Panc1 (cell line): ENCODE data around the gene LRRC74B. TPM values are rescaled to one million over a fixed set of nuclear protein-coding genes. Genes with fewer than 3 reads are reported as not detected.

Experiments
- ATAC-seq: fragments of 200-7000 bp; cut with Tn5 transposase; 2 replicates; pipeline ENCODE4 v1.9.1; 2020; ENCODE audit warnings: mild to moderate bottlenecking, moderate library complexity
- BruUV-seq: library from RNA; stranded (reverse); fragments of 400-500 nt; replicated peaks from 2 replicates; lab custom pipeline; 2021; lab: Mats Ljungman, UMichigan
- CTCF ChIA-PET: fragments of 300-600 bp; sonication (Branson Sonifier 250); formaldehyde crosslinking; loops from one replicate; lab custom pipeline; 2022; ENCODE audit warnings: antibody characterized with exemption; lab: Charles Lee
- POLR2A ChIA-PET: fragments of 300-600 bp; sonication (Branson Sonifier 250); formaldehyde crosslinking; loops from one replicate; lab custom pipeline; 2022; ENCODE audit warnings: antibody characterized with exemption; lab: Charles Lee
- DNase-seq: peaks from one replicate; pipeline ENCODE4 v3.0.0-alpha.2; 2010; ENCODE audit warnings: low read depth, low spot score
- H3K27ac ChIP-seq: 2 replicates; pipeline ENCODE4 v1.5.1; 2011; ENCODE audit warnings: mild to moderate bottlenecking, low read length, inconsistent platforms
- H3K27me3 ChIP-seq: fragments of 200-500 bp; sonication (Bioruptor generic); 2 replicates; pipeline ENCODE4 v1.6.0; 2014; ENCODE audit warnings: low read length, inconsistent platforms; ENCODE audit not compliant: control insufficient read depth, insufficient read depth
- H3K36me3 ChIP-seq: fragments of 200-500 bp; sonication (Bioruptor generic); 2 replicates; pipeline ENCODE4 v1.5.1; 2014; ENCODE audit warnings: inconsistent platforms, mild to moderate bottlenecking, low read length, moderate library complexity; ENCODE audit not compliant: control insufficient read depth, insufficient read depth
- H3K4me1 ChIP-seq: 2 replicates; pipeline ENCODE4 v1.5.1; 2011; ENCODE audit warnings: inconsistent platforms, mild to moderate bottlenecking, low read length, moderate library complexity; ENCODE audit not compliant: control insufficient read depth, insufficient read depth
- H3K4me3 ChIP-seq, 2 experiments: 2 replicates each; pipeline ENCODE4 v1.5.1; 2011 to 2012; ENCODE audit warnings: low read depth in 2 of 2, low read length in 2 of 2, mild to moderate bottlenecking in 2 of 2, inconsistent platforms in 1 of 2, moderate library complexity in 1 of 2
- H3K9me3 ChIP-seq: fragments of 200-500 bp; sonication (Bioruptor generic); 2 replicates; pipeline ENCODE4 v1.5.1; 2014; ENCODE audit warnings: low read depth, mild to moderate bottlenecking, inconsistent platforms, low read length, moderate library complexity; ENCODE audit not compliant: control insufficient read depth, insufficient read depth
- POLR2AphosphoS5 ChIP-seq: IDR thresholded peaks from 2 replicates; pipeline ENCODE4 v1.6.1; 2012; ENCODE audit warnings: mild to moderate bottlenecking, low read depth, low read length, moderate library complexity
- SIN3A ChIP-seq: IDR thresholded peaks from 2 replicates; pipeline ENCODE4 v1.6.1; 2012; ENCODE audit warnings: low read depth, mild to moderate bottlenecking, low read length, moderate library complexity, borderline replicate concordance; ENCODE audit not compliant: insufficient read depth
- TCF7L2 ChIP-seq: IDR thresholded peaks from 2 replicates; pipeline ENCODE4 v1.6.1; 2011; ENCODE audit warnings: mild to moderate bottlenecking, low read depth, low read length, inconsistent platforms
- in situ Hi-C: cut with HindIII; loops from 2 replicates; pipeline ENCODE4 v1.10.0; 2016; ENCODE audit warnings: low sequenced_read_pairs, low pct_unique_long_range_greater_than_20kb
- intact Hi-C: fragments of 100-400 bp; cut with micrococcal nuclease; formaldehyde crosslinking; loops from one replicate; pipeline ENCODE4 v1.10.0; 2022; ENCODE audit not compliant: unreplicated experiment
- total RNA-seq: library from RNA; stranded (reverse); gene quantifications from one replicate; pipeline ENCODE4 v1.2.1, GENCODE V29; 2021; ENCODE audit not compliant: unreplicated experiment
- TF ChIP-seq, protein P1 (sequence below): fragments of 450-650 bp; IDR thresholded peaks from 2 replicates; pipeline ENCODE4 v1.5.1; 2017; ENCODE audit warnings: mild to moderate bottlenecking
- TF ChIP-seq, protein P2 (sequence below), 2 experiments: IDR thresholded peaks; 2 replicates each; pipeline ENCODE4 v1.6.1; 2011 to 2012; ENCODE audit warnings: low read depth in 2 of 2, control low read depth in 1 of 2, low read length in 1 of 2, mild to moderate bottlenecking in 1 of 2, moderate library complexity in 1 of 2; ENCODE audit not compliant: insufficient read depth in 1 of 2

The LRRC74B gene
- total RNA-seq, 1 experiment from 2014 or later: not detected

DNA sequence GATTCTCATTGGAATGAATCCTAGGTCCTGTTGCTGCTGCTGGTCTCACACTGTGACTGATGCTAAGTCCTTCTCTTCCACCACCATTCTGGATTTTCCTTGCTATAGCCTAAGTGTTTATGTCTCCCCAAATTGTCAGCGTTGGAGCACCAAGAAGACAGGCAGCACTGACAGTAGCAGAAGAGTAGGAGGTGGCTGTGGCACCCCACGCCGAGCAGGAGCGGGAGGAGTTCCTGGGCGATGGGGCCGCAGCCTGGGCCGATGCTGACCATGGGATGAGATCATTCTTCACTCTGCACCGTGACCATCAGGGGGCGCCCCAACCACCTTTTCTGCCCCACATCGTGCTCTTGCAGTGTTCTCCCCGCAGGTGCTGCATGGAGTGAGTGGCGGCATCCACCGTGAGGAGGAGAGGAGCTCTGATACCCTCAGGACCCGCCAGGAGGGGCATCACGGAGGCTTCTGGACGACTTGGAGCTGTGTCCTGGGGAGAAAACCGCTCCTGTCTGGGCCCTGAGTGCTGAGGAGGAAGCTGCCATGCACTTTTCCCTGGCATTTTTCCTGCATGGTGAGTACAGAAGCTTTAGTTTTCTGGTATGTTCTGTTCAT, 57.0 kb downstream of the LRRC74B start:
- ATAC-seq: peak; percentile 98
- DNase-seq: peak; percentile 41
- no TSS peak for BruUV-seq
- Histone ChIP-seq H3K27me3 (no peaks in the 10 kb centered on the region), H3K27ac (no peak overlapping the region; the same call in 1 of the 2 replicates), H3K9me3 (no peaks in the 10 kb centered on the region), H3K4me1 (no peaks in the 10 kb centered on the region), H3K36me3 (no peaks in the 10 kb centered on the region), H3K4me3 (peak overlapping the region in 1 of 2 experiments; percentile 23; a peak in 1 of 4 replicates)
- intact Hi-C loops: no loop called here
- ChIA-PET CTCF (interaction anchor here (0.6 to 0.7 kb wide), 2 partner anchors 150 to 222 kb away, joined by 3 to 4 read pairs; no protein-coding TSS in a partner anchor), POLR2A (no interaction called here)
- TF ChIP-seq SIN3A: no peak
- TF ChIP-seq, protein P1, sequence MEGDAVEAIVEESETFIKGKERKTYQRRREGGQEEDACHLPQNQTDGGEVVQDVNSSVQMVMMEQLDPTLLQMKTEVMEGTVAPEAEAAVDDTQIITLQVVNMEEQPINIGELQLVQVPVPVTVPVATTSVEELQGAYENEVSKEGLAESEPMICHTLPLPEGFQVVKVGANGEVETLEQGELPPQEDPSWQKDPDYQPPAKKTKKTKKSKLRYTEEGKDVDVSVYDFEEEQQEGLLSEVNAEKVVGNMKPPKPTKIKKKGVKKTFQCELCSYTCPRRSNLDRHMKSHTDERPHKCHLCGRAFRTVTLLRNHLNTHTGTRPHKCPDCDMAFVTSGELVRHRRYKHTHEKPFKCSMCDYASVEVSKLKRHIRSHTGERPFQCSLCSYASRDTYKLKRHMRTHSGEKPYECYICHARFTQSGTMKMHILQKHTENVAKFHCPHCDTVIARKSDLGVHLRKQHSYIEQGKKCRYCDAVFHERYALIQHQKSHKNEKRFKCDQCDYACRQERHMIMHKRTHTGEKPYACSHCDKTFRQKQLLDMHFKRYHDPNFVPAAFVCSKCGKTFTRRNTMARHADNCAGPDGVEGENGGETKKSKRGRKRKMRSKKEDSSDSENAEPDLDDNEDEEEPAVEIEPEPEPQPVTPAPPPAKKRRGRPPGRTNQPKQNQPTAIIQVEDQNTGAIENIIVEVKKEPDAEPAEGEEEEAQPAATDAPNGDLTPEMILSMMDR: peak; percentile 90
- no peak for TF ChIP-seq TCF7L2
- in situ Hi-C loops: no loop called here

DNA sequence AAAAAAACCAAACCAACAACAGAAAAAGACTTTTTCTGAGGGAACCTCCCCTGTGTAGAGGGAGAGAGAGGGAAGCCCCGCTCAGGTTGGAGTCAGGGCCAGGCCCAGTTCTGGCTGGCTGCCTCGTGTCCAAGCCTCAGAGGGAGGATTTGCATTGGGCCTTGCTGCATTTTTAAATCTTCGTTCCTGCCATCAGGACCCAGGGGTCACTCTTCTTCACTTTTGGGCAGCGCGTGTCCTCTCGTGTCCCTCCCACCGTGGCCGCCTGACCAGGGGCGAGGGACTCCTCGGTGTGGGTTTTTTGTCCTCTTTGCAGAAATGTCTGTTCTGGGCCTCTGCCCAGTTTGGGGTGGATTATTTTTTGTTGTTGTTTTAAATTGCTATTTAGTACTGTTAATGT, 57.9 kb downstream of the LRRC74B start:
- in situ Hi-C loops: no loop called here
- ATAC-seq: no peak
- DNase-seq: no peak
- no peaks in the 10 kb centered on the region for H3K4me1 ChIP-seq
- no peaks in the 10 kb centered on the region for H3K27me3 ChIP-seq
- POLR2A ChIA-PET: no interaction called here
- no peak overlapping the region for H3K27ac ChIP-seq
- no peak for TF ChIP-seq SIN3A
- TF ChIP-seq, protein P2, sequence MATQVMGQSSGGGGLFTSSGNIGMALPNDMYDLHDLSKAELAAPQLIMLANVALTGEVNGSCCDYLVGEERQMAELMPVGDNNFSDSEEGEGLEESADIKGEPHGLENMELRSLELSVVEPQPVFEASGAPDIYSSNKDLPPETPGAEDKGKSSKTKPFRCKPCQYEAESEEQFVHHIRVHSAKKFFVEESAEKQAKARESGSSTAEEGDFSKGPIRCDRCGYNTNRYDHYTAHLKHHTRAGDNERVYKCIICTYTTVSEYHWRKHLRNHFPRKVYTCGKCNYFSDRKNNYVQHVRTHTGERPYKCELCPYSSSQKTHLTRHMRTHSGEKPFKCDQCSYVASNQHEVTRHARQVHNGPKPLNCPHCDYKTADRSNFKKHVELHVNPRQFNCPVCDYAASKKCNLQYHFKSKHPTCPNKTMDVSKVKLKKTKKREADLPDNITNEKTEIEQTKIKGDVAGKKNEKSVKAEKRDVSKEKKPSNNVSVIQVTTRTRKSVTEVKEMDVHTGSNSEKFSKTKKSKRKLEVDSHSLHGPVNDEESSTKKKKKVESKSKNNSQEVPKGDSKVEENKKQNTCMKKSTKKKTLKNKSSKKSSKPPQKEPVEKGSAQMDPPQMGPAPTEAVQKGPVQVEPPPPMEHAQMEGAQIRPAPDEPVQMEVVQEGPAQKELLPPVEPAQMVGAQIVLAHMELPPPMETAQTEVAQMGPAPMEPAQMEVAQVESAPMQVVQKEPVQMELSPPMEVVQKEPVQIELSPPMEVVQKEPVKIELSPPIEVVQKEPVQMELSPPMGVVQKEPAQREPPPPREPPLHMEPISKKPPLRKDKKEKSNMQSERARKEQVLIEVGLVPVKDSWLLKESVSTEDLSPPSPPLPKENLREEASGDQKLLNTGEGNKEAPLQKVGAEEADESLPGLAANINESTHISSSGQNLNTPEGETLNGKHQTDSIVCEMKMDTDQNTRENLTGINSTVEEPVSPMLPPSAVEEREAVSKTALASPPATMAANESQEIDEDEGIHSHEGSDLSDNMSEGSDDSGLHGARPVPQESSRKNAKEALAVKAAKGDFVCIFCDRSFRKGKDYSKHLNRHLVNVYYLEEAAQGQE (IDR thresholded peaks at IDR 0.05; ENCODE audit: insufficient read depth in 1 of 2, low read depth in 2 of 2, low read length in 1 of 2): no peak
- TF ChIP-seq TCF7L2: no peak
- TF ChIP-seq, protein P1: no peak
- TF ChIP-seq POLR2AphosphoS5: no peak
- no peak overlapping the region for H3K4me3 ChIP-seq
- H3K36me3 ChIP-seq: no peaks in the 10 kb centered on the region
- CTCF ChIA-PET: no interaction called here
- H3K9me3 ChIP-seq: no peaks in the 10 kb centered on the region
- BruUV-seq: no TSS peak
- intact Hi-C loops: no loop called here
